Activated T-helper 2 cell treated with anti-CD3 and anti-CD28 coated beads, Interferon-gamma antibody, Interleukin-2, Interleukin-4, amounts not matched to agents 10 μg/mL and 5 μg/mL and 100 μg/mL, durations not matched to agents 14 hours and 24 hours and 36 hours (primary cell): ENCODE results near the gene EDA2R. TPM values are rescaled to one million over a fixed set of nuclear protein-coding genes. Genes with fewer than 3 reads are reported as not detected.

Experiments used
- DNase-seq: peaks from one replicate; pipeline ENCODE4 v3.0.0; 2021; ENCODE audit warnings: low spot score
- H3K27ac Mint-ChIP-seq: one replicate; pipeline ENCODE4 v1.8.0; 2021; ENCODE audit warnings: mixed read lengths
- H3K27me3 Mint-ChIP-seq: one replicate; pipeline ENCODE4 v1.8.0; 2021; ENCODE audit warnings: low read depth, mixed read lengths
- H3K36me3 Mint-ChIP-seq: one replicate; pipeline ENCODE4 v1.8.0; 2021; ENCODE audit warnings: low read depth, mixed read lengths
- H3K4me1 Mint-ChIP-seq: one replicate; pipeline ENCODE4 v1.8.0; 2021; ENCODE audit warnings: low read depth, mixed read lengths
- H3K4me3 Mint-ChIP-seq: one replicate; pipeline ENCODE4 v1.8.0; 2021; ENCODE audit warnings: low read depth, mild to moderate bottlenecking, moderate library complexity, mixed read lengths
- H3K9me3 Mint-ChIP-seq: one replicate; pipeline ENCODE4 v1.8.0; 2021; ENCODE audit warnings: mixed read lengths
- intact Hi-C: fragments of 100-400 bp; cut with micrococcal nuclease; formaldehyde crosslinking; loops from one replicate; pipeline ENCODE4 v1.15.1; 2023
- total RNA-seq: library from RNA; stranded (reverse); gene quantifications from 2 replicates; pipeline ENCODE4 v1.2.3, GENCODE V29; 2022

EDA2R gene
- total RNA-seq, 1 donor from 2014 or later = 1.8 TPM

- no peaks in the 10 kb centered on the region for H3K27me3 Mint-ChIP-seq
- peaks cover 4% of the 10 kb centered on the region for H3K36me3 Mint-ChIP-seq
Observed at GRCh38 chrX:66632981-66633380, 5.9 kb downstream of the EDA2R start.

GRCh38 chrX:66632473-66632872 is 6.4 kb downstream of the EDA2R start:
- DNase-seq = no peak
- peaks cover 6% of the 10 kb centered on the region for H3K4me1 Mint-ChIP-seq
- no peak overlapping the region for H3K4me3 Mint-ChIP-seq
- peaks cover 6% of the 10 kb centered on the region for H3K9me3 Mint-ChIP-seq
- H3K36me3 Mint-ChIP-seq = peaks cover 4% of the 10 kb centered on the region
- no peak overlapping the region for H3K27ac Mint-ChIP-seq
- H3K27me3 Mint-ChIP-seq = no peaks in the 10 kb centered on the region
- intact Hi-C loops = no loop called here

More at GRCh38 chrX:66632981-66633380, 5.9 kb downstream of the EDA2R start:
- no peak overlapping the region for H3K4me3 Mint-ChIP-seq
- H3K4me1 Mint-ChIP-seq = peaks cover 6% of the 10 kb centered on the region
- peaks cover 6% of the 10 kb centered on the region for H3K9me3 Mint-ChIP-seq
- no peak overlapping the region for H3K27ac Mint-ChIP-seq
- no peak for DNase-seq
- intact Hi-C loops = no loop called here

- no peak overlapping the region for H3K27ac Mint-ChIP-seq
- no peaks in the 10 kb centered on the region for H3K4me1 Mint-ChIP-seq
- peaks cover 5% of the 10 kb centered on the region for H3K9me3 Mint-ChIP-seq
- no peak for DNase-seq
- intact Hi-C loops = no loop called here
- no peaks in the 10 kb centered on the region for H3K27me3 Mint-ChIP-seq
- H3K4me3 Mint-ChIP-seq = no peak overlapping the region
- H3K36me3 Mint-ChIP-seq = peaks cover 4% of the 10 kb centered on the region
Observed at GRCh38 chrX:66625525-66625924, 13.4 kb downstream of the EDA2R start.

- no peaks in the 10 kb centered on the region for H3K36me3 Mint-ChIP-seq
- H3K27ac Mint-ChIP-seq = no peak overlapping the region
- H3K4me1 Mint-ChIP-seq = no peaks in the 10 kb centered on the region
- no peak for DNase-seq
- intact Hi-C loops = no loop called here
- no peaks in the 10 kb centered on the region for H3K9me3 Mint-ChIP-seq
- H3K27me3 Mint-ChIP-seq = no peaks in the 10 kb centered on the region
- H3K4me3 Mint-ChIP-seq = no peak overlapping the region
Observed at GRCh38 chrX:66622209-66622608, 16.7 kb downstream of the EDA2R start.

- H3K4me3 Mint-ChIP-seq = no peak overlapping the region
- H3K27ac Mint-ChIP-seq = no peak overlapping the region
- intact Hi-C loops = no loop called here
- H3K4me1 Mint-ChIP-seq = no peaks in the 10 kb centered on the region
- H3K9me3 Mint-ChIP-seq = no peaks in the 10 kb centered on the region
- H3K27me3 Mint-ChIP-seq = no peaks in the 10 kb centered on the region
- peaks cover 9% of the 10 kb centered on the region for H3K36me3 Mint-ChIP-seq
- no peak for DNase-seq
Observed at GRCh38 chrX:66616944-66617343, 21.9 kb downstream of the EDA2R start.

GRCh38 chrX:66602381-66602938 is 36.4 kb downstream of the EDA2R start:
- intact Hi-C loops = no loop called here
- DNase-seq = no peak
- no peak overlapping the region for H3K4me3 Mint-ChIP-seq
- peaks cover 1% of the 10 kb centered on the region for H3K36me3 Mint-ChIP-seq
- peaks cover 4% of the 10 kb centered on the region for H3K9me3 Mint-ChIP-seq
- H3K27ac Mint-ChIP-seq = no peak overlapping the region
- no peaks in the 10 kb centered on the region for H3K4me1 Mint-ChIP-seq
- no peaks in the 10 kb centered on the region for H3K27me3 Mint-ChIP-seq

- peaks cover 3% of the 10 kb centered on the region for H3K36me3 Mint-ChIP-seq
- H3K9me3 Mint-ChIP-seq = no peaks in the 10 kb centered on the region
- no peak overlapping the region for H3K4me3 Mint-ChIP-seq
- H3K27ac Mint-ChIP-seq = no peak overlapping the region
- H3K4me1 Mint-ChIP-seq = no peaks in the 10 kb centered on the region
- DNase-seq = no peak
- no peaks in the 10 kb centered on the region for H3K27me3 Mint-ChIP-seq
- intact Hi-C loops = no loop called here
Observed at GRCh38 chrX:66601522-66601921, 37.4 kb downstream of the EDA2R start.

- no peaks in the 10 kb centered on the region for H3K4me1 Mint-ChIP-seq
- peaks cover 3% of the 10 kb centered on the region for H3K9me3 Mint-ChIP-seq
Observed at GRCh38 chrX:66579219-66579618, 59.7 kb downstream of the EDA2R start.

GRCh38 chrX:66553973-66554372 is 84.9 kb downstream of the EDA2R start:
- no peaks in the 10 kb centered on the region for H3K27me3 Mint-ChIP-seq
- H3K4me3 Mint-ChIP-seq = no peak overlapping the region
- H3K36me3 Mint-ChIP-seq = no peaks in the 10 kb centered on the region
- H3K27ac Mint-ChIP-seq = no peak overlapping the region
- no peak for DNase-seq
- H3K9me3 Mint-ChIP-seq = no peaks in the 10 kb centered on the region
- intact Hi-C loops = no loop called here
- H3K4me1 Mint-ChIP-seq = no peaks in the 10 kb centered on the region

More at GRCh38 chrX:66579219-66579618, 59.7 kb downstream of the EDA2R start:
- Mint-ChIP-seq H3K36me3 (no peaks in the 10 kb centered on the region), H3K27ac (no peak overlapping the region), H3K27me3 (no peaks in the 10 kb centered on the region), H3K4me3 (no peak overlapping the region)
- no peak for DNase-seq
- intact Hi-C loops = no loop called here

- Mint-ChIP-seq H3K9me3 (no peaks in the 10 kb centered on the region), H3K27me3 (no peaks in the 10 kb centered on the region), H3K4me1 (no peaks in the 10 kb centered on the region), H3K36me3 (no peaks in the 10 kb centered on the region), H3K4me3 (no peak overlapping the region), H3K27ac (no peak overlapping the region)
- intact Hi-C loops = no loop called here
- no peak for DNase-seq
Observed at GRCh38 chrX:66547847-66548369, 91.0 kb downstream of the EDA2R start.
